ENCODE results near the gene FMN1. TPM values are rescaled to one million over a fixed set of nuclear protein-coding genes. Genes with fewer than 3 reads are reported as not detected.

Gene FMN1
- total RNA-seq, 4 donors from 2014 or later = 12.6 to 52.2 (median 20.1) TPM

GRCh38 chr15:32840507-32841245 is 353.8 kb downstream of the FMN1 start:
- no peak for DNase-seq (ENCODE audit: low spot score in 2 of 2)
- H3K4me3 ChIP-seq (ENCODE audit: low read depth, poor library complexity, severe bottlenecking) = no peak overlapping the region

GRCh38 chr15:32838820-32839219 is 355.7 kb downstream of the FMN1 start:
- intact Hi-C loops (cut with DNase I; ENCODE audit: low total_unique reads) = no loop called here
- TF ChIP-seq, protein P1, sequence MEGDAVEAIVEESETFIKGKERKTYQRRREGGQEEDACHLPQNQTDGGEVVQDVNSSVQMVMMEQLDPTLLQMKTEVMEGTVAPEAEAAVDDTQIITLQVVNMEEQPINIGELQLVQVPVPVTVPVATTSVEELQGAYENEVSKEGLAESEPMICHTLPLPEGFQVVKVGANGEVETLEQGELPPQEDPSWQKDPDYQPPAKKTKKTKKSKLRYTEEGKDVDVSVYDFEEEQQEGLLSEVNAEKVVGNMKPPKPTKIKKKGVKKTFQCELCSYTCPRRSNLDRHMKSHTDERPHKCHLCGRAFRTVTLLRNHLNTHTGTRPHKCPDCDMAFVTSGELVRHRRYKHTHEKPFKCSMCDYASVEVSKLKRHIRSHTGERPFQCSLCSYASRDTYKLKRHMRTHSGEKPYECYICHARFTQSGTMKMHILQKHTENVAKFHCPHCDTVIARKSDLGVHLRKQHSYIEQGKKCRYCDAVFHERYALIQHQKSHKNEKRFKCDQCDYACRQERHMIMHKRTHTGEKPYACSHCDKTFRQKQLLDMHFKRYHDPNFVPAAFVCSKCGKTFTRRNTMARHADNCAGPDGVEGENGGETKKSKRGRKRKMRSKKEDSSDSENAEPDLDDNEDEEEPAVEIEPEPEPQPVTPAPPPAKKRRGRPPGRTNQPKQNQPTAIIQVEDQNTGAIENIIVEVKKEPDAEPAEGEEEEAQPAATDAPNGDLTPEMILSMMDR (IDR thresholded peaks at IDR 0.05) = no peak
- no peak for TF ChIP-seq POLR2A (IDR thresholded peaks at IDR 0.05)
- 62 to 64% methylated on average over 8 of the region's 8 CpGs for WGBS, 2 donors
- no peak overlapping the region for H3K4me3 ChIP-seq (ENCODE audit: low read depth, poor library complexity, severe bottlenecking)
- peak in 1 of 2 donors; percentile 60 for DNase-seq (ENCODE audit: low spot score in 2 of 2)

More at GRCh38 chr15:32840507-32841245, 353.8 kb downstream of the FMN1 start:
- no peak for TF ChIP-seq POLR2A (IDR thresholded peaks at IDR 0.05)
- TF ChIP-seq, protein P1 (IDR thresholded peaks at IDR 0.05) = no peak
- 57 to 63% methylated on average over 6 of the region's 6 CpGs for WGBS, 2 donors
- intact Hi-C loops (cut with DNase I; ENCODE audit: low total_unique reads) = no loop called here

DNA sequence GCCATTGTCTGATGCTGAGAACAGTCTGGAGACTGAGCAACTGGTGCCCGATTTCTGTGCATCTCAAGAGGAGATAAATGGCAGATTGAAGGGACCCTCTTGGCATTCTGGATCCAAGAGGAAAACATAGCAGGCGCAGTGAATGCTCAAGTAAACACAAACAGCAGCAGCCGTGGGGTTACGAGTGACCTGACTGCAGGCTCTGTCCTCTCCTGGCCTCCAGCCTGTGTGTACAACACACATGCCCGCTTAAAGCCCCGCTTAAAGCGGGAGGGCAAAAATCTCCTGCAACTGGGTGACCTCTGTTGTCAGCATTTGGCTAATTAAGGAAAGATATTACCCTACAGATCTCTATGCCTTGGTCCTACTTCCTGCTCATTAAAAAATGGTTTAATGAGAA is 356.2 kb downstream of the FMN1 start:
- no peak for TF ChIP-seq POLR2A (IDR thresholded peaks at IDR 0.05)
- TF ChIP-seq, protein P1 (IDR thresholded peaks at IDR 0.05) = no peak
- intact Hi-C loops (cut with DNase I; ENCODE audit: low total_unique reads) = no loop called here
- H3K4me3 ChIP-seq (ENCODE audit: low read depth, poor library complexity, severe bottlenecking) = no peak overlapping the region
- no peak for DNase-seq (ENCODE audit: low spot score in 2 of 2)
- WGBS, 2 donors = 81 to 87% methylated on average over 7 of the region's 7 CpGs

DNA sequence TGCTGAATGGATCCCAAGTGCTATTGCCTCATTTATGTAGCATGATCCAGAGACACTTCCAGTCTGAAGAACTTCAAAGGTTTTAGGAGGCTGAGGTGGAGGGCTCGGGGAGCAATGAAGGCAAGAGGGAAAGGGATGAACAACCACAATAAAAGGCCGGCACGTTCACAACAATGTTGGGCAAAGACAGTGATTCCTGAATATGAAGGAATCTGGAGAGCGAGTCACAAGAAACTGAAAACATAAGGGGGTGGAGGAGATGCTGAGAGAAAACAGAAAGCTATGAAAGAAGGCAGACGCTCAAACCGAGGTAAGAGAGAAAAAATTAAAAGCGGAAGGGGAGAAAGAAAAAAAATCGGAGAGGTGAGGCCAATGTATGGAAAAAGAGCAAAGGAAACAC is 356.6 kb downstream of the FMN1 start:
- intact Hi-C loops (cut with DNase I; ENCODE audit: low total_unique reads) = no loop called here
- WGBS, 2 donors = 92% methylated on average over 8 of the region's 8 CpGs
- H3K4me3 ChIP-seq (ENCODE audit: low read depth, poor library complexity, severe bottlenecking) = no peak overlapping the region
- TF ChIP-seq, protein P1 (IDR thresholded peaks at IDR 0.05) = no peak
- no peak for TF ChIP-seq POLR2A (IDR thresholded peaks at IDR 0.05)
- no peak for DNase-seq (ENCODE audit: low spot score in 2 of 2)

DNA sequence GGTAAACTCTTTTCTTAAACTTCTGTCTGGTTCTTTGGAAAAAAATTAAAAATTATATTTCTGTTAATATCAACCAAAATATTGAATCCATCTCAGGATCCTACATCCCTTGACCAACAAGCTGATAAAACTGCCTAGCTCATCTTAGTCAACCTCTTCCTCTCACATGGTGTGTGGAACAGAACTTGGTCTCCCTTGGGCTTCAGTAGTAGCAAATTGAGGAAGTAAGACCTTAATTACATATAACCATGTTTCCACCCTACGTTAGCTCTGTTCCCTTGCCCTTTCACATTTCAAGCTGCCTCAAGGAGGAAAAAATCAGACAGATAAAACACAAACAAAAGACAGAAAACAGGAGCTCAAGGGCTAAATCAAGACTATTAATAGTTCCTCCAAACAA is 360.4 kb downstream of the FMN1 start:
- DNase-seq (ENCODE audit: low spot score in 2 of 2) = no peak
- intact Hi-C loops (cut with DNase I; ENCODE audit: low total_unique reads) = no loop called here
- no peak for TF ChIP-seq POLR2A (IDR thresholded peaks at IDR 0.05)
- TF ChIP-seq, protein P1 (IDR thresholded peaks at IDR 0.05) = no peak
- WGBS, 2 donors = 73% methylated on average over 1 of the region's 1 CpG
- no peak overlapping the region for H3K4me3 ChIP-seq (ENCODE audit: low read depth, poor library complexity, severe bottlenecking)
